Keratinocyte (primary cell): ENCODE measurements around the gene PRXL2B.

Experiments
- EZH2 ChIP-seq: IDR thresholded peaks from one replicate; pipeline ENCODE4 v1.6.1; 2012; ENCODE audit warnings: inconsistent platforms, mild to moderate bottlenecking, low read length, moderate library complexity
- TF ChIP-seq, protein P1 (sequence below), 3 experiments: IDR thresholded peaks in 1 of 3; conservative IDR thresholded peaks in 1 of 3; optimal IDR thresholded peaks in 1 of 3; 2 replicates in 2 of 3; 3 replicates in 1 of 3; pipeline versions ENCODE3 to v1.5.1; 2011; ENCODE audit warnings: low read length in 3 of 3, mild to moderate bottlenecking in 3 of 3, moderate library complexity in 2 of 3, control low read depth in 1 of 3, inconsistent platforms in 1 of 3; ENCODE audit not compliant: insufficient read depth in 2 of 3; ENCODE audit errors: extremely low read depth in 1 of 3

DNA sequence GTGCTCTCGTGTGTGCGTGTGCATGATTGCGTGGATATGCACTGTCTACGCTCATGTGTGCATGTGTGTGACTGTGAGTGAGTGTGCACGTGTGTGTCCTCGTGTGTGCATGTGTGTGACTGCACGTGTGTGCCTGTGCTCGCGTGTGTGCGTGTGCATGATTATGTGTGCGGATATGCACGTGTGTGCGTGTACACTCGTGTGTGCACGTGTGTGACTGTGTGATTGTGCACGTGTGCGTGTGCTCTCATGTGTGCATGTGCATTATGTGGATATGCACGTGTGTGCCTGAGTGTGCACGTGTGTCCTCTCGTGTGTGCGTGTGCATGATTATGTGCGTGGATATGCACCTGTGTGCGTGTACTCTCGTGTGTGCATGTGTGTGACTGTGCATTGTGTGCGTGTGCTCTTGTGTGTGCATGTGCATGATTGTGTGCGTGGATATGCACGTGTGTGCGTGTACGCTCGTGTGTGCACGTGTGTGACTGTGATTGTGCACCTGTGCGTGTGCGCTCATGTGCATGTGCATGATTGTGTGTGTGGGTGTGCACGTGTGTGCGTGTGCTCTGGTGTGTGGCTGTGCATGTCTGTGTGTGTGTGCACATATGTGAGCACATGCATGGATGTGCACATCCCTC lies 44.0 kb downstream of the PRXL2B start:
- TF ChIP-seq, protein P1, sequence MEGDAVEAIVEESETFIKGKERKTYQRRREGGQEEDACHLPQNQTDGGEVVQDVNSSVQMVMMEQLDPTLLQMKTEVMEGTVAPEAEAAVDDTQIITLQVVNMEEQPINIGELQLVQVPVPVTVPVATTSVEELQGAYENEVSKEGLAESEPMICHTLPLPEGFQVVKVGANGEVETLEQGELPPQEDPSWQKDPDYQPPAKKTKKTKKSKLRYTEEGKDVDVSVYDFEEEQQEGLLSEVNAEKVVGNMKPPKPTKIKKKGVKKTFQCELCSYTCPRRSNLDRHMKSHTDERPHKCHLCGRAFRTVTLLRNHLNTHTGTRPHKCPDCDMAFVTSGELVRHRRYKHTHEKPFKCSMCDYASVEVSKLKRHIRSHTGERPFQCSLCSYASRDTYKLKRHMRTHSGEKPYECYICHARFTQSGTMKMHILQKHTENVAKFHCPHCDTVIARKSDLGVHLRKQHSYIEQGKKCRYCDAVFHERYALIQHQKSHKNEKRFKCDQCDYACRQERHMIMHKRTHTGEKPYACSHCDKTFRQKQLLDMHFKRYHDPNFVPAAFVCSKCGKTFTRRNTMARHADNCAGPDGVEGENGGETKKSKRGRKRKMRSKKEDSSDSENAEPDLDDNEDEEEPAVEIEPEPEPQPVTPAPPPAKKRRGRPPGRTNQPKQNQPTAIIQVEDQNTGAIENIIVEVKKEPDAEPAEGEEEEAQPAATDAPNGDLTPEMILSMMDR (optimal IDR thresholded peaks at IDR 0.05 in 1 of 3, IDR thresholded peaks at IDR 0.05 in 1 of 3, conservative IDR thresholded peaks at IDR 0.05 in 1 of 3; ENCODE audit: extremely low read depth in 1 of 3, insufficient read depth in 2 of 3, low read length in 3 of 3): no peak
- TF ChIP-seq EZH2: no peak
